Kidney epithelial cell (primary cell): ENCODE measurements around the gene MKLN1. TPM values are rescaled to one million over a fixed set of nuclear protein-coding genes. Genes with fewer than 3 reads are reported as not detected.

Experiments used
- DNase-seq: peaks from one replicate; pipeline ENCODE4 v3.0.0-alpha.2; 2010; ENCODE audit warnings: low read depth
- H3K27me3 ChIP-seq: 2 replicates; pipeline ENCODE4 v1.6.0; 2011; ENCODE audit warnings: low read length; ENCODE audit not compliant: control insufficient read depth, insufficient read depth
- H3K36me3 ChIP-seq: 2 replicates; pipeline ENCODE4 v1.5.1; 2011; ENCODE audit warnings: low read length; ENCODE audit not compliant: control insufficient read depth, insufficient read depth
- H3K4me3 ChIP-seq: 2 replicates; pipeline ENCODE4 v1.5.1; 2011; ENCODE audit warnings: low read depth, mild to moderate bottlenecking, control low read depth, low read length
- total RNA-seq: library from RNA; depleted of rRNA; stranded (reverse); fragments of >200 nt; gene quantifications from 2 replicates; pipeline ENCODE4 v1.2.3, GENCODE V29; 2015
- TF ChIP-seq, protein P1 (sequence below): IDR thresholded peaks from 2 replicates; pipeline ENCODE4 v1.5.1; 2011; ENCODE audit warnings: mild to moderate bottlenecking, moderate library complexity, low read length, control low read depth, inconsistent platforms; ENCODE audit not compliant: insufficient read depth, poor library complexity, severe bottlenecking

Gene MKLN1
- total RNA-seq, 1 donor from 2014 or later, result 18.8 TPM

DNA sequence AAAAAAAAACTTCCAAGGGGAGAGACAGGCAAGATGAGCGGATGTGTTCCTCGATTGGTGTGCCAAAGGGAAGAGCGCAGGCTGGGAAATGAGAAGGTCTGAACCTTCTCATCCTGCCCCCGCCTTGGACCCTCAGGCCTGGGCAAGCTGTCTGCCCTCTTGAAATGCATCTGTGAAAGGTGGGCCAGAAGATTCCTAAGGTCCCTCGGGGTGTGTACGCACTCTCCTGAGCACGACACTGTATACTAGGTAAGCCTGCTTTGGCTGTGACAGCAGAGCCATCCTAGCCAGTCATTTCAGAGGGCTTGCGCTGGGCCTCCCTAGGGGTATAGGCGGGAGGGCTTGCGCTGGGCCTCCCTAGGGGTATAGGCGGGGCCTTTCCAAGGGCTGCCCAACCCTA lies 201.9 kb downstream of the MKLN1 start:
- Histone ChIP-seq H3K4me3 (no peak overlapping the region), H3K27me3 (no peaks in the 10 kb centered on the region), H3K36me3 (no peaks in the 10 kb centered on the region)
- no peak for DNase-seq
- TF ChIP-seq, protein P1, sequence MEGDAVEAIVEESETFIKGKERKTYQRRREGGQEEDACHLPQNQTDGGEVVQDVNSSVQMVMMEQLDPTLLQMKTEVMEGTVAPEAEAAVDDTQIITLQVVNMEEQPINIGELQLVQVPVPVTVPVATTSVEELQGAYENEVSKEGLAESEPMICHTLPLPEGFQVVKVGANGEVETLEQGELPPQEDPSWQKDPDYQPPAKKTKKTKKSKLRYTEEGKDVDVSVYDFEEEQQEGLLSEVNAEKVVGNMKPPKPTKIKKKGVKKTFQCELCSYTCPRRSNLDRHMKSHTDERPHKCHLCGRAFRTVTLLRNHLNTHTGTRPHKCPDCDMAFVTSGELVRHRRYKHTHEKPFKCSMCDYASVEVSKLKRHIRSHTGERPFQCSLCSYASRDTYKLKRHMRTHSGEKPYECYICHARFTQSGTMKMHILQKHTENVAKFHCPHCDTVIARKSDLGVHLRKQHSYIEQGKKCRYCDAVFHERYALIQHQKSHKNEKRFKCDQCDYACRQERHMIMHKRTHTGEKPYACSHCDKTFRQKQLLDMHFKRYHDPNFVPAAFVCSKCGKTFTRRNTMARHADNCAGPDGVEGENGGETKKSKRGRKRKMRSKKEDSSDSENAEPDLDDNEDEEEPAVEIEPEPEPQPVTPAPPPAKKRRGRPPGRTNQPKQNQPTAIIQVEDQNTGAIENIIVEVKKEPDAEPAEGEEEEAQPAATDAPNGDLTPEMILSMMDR, result no peak

DNA sequence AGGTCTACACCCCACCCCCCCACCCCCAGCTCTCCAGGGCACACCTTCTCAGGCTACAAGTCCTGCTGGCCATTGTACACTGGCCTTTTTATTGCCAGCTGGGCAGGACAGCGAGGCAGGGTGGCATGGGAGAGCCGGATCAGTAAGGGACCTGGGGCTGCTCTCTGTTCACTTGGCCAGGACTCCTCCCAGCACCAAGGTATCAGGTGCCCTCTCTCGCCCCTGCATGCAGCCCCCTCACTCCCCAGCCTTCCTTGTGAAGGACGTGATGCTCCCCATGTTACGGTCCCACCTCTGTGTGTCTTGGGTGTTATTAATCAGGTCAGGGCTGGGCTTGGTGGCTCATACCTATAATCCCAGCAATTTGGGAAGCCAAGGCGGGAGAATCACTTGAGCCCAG lies 202.5 kb downstream of the MKLN1 start:
- H3K36me3 ChIP-seq, result no peaks in the 10 kb centered on the region

DNA sequence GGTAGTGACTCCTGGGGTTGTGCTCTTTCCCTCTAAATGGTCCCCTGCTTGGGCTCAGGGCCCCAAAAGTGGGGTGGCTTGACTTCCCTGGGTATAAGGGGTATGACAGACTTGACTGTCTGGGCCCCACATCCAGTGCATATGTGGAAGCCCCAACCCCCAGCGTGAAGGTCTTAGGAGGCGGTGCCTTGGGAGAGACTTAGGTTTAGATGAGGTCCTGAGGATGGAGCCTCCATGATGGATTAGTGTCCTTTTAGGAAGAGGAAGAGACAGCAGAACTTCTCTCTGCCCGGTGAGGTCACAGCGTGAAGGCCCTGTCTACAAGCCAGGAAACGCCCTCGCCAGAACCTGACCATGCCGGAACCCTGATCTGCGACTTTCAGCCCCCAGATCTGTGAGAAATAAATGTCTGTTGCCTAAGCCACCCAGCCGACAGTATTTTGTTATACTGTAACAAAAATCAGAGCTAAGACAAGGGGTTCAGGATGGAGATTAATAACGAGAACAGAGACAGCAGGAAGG lies 205.0 kb downstream of the MKLN1 start:
- TF ChIP-seq, protein P1, result no peak

More for the DNA sequence above, 202.5 kb downstream of the MKLN1 start:
- Histone ChIP-seq H3K27me3 (no peaks in the 10 kb centered on the region), H3K4me3 (no peak overlapping the region)
- TF ChIP-seq, protein P1, result no peak
- DNase-seq, result no peak

DNA sequence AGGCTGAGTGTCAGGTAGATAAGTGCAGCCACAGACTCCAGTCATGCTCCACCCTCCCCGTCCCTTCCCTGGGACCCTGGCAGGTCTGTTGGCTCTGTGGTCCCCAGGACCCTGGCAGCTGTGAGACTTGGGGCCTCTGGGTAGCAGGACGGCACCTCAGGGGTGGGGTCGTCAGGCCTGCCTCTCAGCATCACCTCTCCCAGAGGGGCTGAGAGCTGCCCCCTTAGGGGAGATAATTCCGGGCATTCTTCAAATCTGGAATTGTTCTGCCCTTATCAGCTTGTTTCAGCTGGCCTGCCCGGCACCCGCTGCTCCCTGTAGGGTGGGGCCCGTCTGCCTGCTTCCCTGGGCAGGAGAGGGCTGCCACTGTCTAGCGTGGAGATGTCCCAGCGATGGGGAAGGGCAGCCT lies 205.5 kb downstream of the MKLN1 start:
- no peaks in the 10 kb centered on the region for H3K36me3 ChIP-seq
- TF ChIP-seq, protein P1, result no peak
- DNase-seq, result no peak
- H3K27me3 ChIP-seq, result no peaks in the 10 kb centered on the region
- H3K4me3 ChIP-seq, result no peak overlapping the region

More for the DNA sequence above, 205.0 kb downstream of the MKLN1 start:
- Histone ChIP-seq H3K27me3 (no peaks in the 10 kb centered on the region), H3K36me3 (no peaks in the 10 kb centered on the region), H3K4me3 (no peak overlapping the region)
- DNase-seq, result no peak

DNA sequence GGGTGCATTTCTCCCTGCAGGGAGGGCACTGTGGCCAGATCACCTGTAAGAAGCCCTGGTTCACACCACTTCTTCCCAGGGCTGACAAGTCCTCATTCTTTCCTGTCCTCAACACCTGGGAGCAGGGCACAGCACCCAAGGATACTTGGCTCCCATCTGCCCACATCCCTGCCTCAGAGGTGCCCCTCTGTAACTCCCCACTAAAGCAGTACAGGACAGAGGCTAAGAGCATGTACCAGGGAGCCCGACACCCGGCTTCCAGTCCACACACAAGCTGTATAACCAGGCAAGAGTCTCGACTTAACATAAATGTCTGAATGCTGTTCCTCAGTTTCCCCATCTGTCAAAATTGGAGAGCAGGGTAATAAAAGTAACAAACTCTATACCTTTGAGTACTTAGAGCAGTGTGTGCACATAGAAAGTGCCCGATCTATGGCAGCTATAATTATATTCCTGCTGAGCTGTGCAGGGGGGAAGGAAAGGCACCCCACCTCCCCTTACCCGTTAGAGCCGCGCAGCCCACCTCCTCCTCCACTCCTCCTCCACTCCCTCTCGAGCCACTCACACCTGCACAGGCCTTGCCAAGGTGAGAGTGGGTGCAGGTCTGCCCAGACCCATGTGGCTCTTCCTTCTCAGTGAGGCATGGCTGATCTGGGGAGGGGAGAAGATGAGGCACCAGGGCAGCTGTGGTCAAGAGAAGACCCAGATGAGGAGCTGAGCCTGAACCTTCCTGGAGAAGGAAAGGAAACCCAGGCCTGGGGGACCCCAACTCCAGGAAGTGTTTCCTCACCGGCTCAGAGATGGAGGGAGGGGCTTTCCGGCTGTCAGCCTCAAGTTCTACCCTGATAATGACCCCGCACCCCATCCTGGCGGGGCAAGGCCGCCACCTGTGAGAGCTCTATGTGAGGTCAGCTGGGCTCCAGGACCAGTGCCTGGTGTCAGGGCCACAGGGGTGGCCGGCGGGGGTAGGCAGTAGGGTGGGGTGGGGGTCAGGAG lies 206.2 kb downstream of the MKLN1 start:
- no peak overlapping the region for H3K4me3 ChIP-seq
- no peak for DNase-seq
- TF ChIP-seq, protein P1, result no peak
- H3K36me3 ChIP-seq, result no peaks in the 10 kb centered on the region
- H3K27me3 ChIP-seq, result no peaks in the 10 kb centered on the region
